SK-N-SH (cell line): ENCODE results near the gene TGM2.

Source experiments
- CHD2 ChIP-seq: fragments of 150-350 bp; IDR thresholded peaks from 2 replicates; pipeline ENCODE4 v1.6.1; 2018; ENCODE audit warnings: low read length; ENCODE audit not compliant: partially characterized antibody
- CTCF ChIP-seq: fragments of 200-600 bp; sonication (generic); IDR thresholded peaks from 2 replicates; pipeline ENCODE4 v1.6.1; 2017; ENCODE audit warnings: antibody characterized with exemption, mild to moderate bottlenecking, moderate library complexity
- EP300 ChIP-seq, 2 experiments: IDR thresholded peaks; 2 replicates each; pipeline versions ENCODE4 v1.4.0 to v1.6.1; 2012; ENCODE audit warnings: borderline replicate concordance in 1 of 2, low read depth in 1 of 2, low read length in 1 of 2
- FOXJ3 ChIP-seq: sonication (generic); formaldehyde crosslinking; IDR thresholded peaks from 2 replicates; pipeline ENCODE4 v1.5.1; 2020; ENCODE audit warnings: mild to moderate bottlenecking, missing genetic modification reagents
- GABPA ChIP-seq: IDR thresholded peaks from 2 replicates; pipeline ENCODE4 v1.4.0; 2012; ENCODE audit warnings: low read depth, mild to moderate bottlenecking
- MEF2A ChIP-seq: IDR thresholded peaks from 2 replicates; pipeline ENCODE4 v1.4.0; 2012; ENCODE audit warnings: low read depth, borderline replicate concordance
- POLR2AphosphoS5 ChIP-seq: IDR thresholded peaks from 2 replicates; pipeline ENCODE4 v1.6.1; 2012; ENCODE audit warnings: low read depth, low read length
- RAD21 ChIP-seq: IDR thresholded peaks from 2 replicates; pipeline ENCODE4 v1.6.1; 2012; ENCODE audit warnings: mild to moderate bottlenecking, low read length
- SMC3 ChIP-seq: IDR thresholded peaks from 2 replicates; pipeline ENCODE4 v1.6.1; 2012; ENCODE audit warnings: low read depth, low read length, improper control_type of control experiment
- TCF12 ChIP-seq: IDR thresholded peaks from 2 replicates; pipeline ENCODE4 v1.4.0; 2012
- TEAD4 ChIP-seq: IDR thresholded peaks from 2 replicates; pipeline ENCODE4 v1.4.0; 2012; ENCODE audit warnings: mild to moderate bottlenecking, borderline replicate concordance; ENCODE audit not compliant: insufficient read depth
- TF ChIP-seq, protein P1 (sequence below): IDR thresholded peaks from 2 replicates; pipeline ENCODE4 v1.4.0; 2012; ENCODE audit warnings: low read depth, borderline replicate concordance
- TF ChIP-seq, protein P2 (sequence below): IDR thresholded peaks from 2 replicates; pipeline ENCODE4 v1.4.0; 2012; ENCODE audit warnings: low read depth, borderline replicate concordance

DNA sequence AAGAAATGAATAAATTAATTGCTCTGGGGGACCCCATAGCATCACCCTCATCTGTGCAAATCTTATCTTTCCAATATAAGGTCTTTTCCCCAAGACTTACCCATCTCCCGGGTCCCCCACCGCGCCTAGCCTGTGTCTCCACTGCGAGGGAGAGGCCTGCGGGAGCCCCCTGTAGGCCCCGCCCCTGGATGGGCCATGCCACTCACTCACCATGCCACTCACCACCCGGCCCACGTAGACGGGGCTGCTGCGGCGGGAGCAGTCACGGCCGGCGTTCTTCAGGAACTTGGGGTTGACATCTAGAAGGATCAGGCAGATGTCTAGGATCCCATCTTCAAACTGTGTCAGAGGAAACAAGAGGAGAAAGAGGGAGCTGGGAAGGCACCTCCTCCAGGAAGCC lies 17.3 kb downstream of the TGM2 start:
- TF ChIP-seq CTCF (no peak), POLR2AphosphoS5 (no peak), FOXJ3 (CRISPR knock-in tag) (no peak), TEAD4 (no peak), GABPA (no peak), EP300 (IDR thresholded peaks at IDR 0.05; ENCODE audit: borderline replicate concordance in 1 of 2, low read depth in 1 of 2, low read length in 1 of 2) (no peak), RAD21 (no peak), CHD2 (no peak), TCF12 (no peak), MEF2A (no peak), SMC3 (no peak)
- TF ChIP-seq, protein P1, sequence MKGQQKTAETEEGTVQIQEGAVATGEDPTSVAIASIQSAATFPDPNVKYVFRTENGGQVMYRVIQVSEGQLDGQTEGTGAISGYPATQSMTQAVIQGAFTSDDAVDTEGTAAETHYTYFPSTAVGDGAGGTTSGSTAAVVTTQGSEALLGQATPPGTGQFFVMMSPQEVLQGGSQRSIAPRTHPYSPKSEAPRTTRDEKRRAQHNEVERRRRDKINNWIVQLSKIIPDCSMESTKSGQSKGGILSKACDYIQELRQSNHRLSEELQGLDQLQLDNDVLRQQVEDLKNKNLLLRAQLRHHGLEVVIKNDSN = no peak
- TF ChIP-seq, protein P2, sequence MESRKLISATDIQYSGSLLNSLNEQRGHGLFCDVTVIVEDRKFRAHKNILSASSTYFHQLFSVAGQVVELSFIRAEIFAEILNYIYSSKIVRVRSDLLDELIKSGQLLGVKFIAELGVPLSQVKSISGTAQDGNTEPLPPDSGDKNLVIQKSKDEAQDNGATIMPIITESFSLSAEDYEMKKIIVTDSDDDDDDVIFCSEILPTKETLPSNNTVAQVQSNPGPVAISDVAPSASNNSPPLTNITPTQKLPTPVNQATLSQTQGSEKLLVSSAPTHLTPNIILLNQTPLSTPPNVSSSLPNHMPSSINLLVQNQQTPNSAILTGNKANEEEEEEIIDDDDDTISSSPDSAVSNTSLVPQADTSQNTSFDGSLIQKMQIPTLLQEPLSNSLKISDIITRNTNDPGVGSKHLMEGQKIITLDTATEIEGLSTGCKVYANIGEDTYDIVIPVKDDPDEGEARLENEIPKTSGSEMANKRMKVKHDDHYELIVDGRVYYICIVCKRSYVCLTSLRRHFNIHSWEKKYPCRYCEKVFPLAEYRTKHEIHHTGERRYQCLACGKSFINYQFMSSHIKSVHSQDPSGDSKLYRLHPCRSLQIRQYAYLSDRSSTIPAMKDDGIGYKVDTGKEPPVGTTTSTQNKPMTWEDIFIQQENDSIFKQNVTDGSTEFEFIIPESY = no peak
